GM18519 (cell line): ENCODE measurements around the gene FAM50A.
A peak's percentile ranks its signal among the peaks of the same experiment; 100 is the strongest.

Experiments
- ATAC-seq: cut with Tn5 transposase; IDR thresholded peaks from one replicate; pipeline ENCODE4 v1.9.1; 2021; ENCODE audit warnings: mild to moderate bottlenecking, moderate library complexity; ENCODE audit not compliant: unreplicated experiment, low FRiP score

FAM50A gene

DNA sequence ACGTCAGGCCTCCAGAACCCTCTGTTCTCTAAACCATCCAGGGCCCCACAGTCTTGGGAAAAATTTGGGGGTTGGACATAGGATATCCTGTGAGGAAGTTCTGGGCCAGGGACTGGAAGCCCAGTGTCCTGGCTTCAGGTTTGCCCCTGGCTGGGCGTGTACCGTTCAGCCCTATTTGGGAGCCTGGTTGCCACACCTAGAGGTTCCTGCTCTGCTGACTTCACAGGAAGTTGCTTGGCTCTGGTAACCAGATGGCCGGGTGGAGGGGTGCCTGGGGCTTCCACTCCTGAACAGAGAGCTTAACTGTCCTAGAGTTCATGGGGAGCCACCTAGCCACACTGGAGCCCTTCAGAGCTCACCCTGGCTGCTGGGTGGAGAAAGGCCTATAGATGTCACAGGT is 31.5 kb upstream of the FAM50A start:
- ATAC-seq, result no peak

DNA sequence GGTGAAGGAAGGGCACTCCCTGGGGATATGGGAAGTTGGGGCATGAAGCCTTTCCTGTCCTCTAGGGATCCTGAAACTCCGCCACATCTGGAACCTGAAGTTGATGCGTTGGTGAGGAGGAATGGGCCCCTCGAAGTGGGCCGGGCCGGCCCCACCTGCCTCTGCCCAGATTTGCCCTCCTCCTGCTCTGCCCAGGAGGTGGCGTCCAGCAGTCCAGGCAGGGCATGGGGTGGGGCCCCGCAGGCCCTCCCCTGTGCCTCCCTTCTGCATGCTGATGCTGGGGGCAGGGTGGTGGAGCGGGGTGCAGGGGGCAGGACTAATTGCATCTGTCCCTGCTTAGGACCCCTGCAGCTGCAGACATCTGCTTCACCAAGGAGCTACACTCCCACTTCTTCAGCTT is 30.8 kb upstream of the FAM50A start:
- ATAC-seq, result no peak

DNA sequence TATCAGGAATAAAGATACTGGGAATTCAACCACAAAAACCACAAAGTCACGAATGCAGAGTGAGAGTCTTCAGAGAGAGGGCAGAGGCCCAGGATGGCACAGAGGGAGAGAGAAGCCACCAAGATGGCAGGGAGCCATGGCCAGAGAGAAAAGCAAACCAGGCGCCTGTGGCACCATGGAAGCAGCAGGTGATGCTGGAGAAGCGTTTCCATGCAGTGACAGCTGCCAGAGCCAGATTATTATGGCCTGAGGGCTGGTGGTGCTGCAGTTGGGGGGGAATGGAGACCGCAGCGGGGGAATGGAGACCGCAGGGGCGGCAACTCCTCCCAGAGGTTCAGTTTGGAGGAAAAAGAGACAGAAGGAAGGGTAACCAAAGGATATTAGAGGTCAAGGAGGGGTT is 26.8 kb upstream of the FAM50A start:
- no peak for ATAC-seq

DNA sequence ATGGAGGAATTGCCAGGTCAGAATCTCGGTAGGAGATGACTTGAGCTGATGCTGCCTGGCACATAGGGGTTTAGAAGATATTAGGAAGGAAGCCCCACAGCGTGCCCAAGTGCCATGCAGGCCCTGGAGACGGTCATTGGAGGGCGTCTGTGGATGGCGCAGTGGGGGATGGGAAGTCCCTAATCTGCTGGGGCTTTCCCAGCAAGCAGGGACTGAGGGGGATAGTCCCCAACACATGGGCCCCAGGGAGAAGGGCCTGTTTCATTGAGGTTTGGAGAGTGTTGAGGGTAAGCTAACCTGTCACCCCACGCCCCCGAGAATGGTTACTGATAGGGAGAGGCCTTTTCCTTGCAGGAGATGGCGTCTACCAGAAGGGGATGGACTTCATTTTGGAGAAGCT is 24.8 kb upstream of the FAM50A start:
- no peak for ATAC-seq

DNA sequence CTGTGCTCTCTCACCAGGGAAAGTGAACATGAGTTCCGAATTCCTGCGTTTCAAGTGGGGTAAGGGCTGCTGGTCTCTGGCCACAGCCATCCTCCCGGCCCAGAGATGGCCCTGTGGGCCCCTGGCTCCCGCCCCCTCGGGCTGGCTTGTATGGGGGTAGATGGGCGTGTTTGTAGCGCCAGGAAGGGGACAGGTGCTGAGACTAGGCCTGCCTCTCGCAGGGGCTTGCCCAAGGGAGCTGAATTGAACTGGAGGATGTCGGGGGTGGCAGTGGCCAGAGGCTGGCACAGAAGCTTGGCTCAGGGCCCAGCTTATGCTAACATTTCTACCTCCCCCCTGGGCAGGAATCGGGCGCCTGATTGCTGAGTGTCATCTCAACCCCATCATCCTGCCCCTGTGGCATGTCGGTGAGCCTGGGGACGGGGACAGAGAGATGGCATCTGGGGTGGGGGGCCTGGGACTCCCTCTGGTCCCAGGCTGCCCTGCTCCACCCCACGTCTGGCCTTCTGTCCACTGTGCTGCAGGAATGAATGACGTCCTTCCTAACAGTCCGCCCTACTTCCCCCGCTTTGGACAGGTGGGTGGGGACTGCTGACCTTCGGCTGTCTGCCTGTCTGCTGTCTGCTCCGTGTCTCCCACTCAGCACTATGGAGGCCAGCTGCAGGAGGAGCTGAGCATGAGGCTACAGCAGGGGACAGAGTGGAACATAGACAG is 24.1 kb upstream of the FAM50A start:
- ATAC-seq, result no peak

DNA sequence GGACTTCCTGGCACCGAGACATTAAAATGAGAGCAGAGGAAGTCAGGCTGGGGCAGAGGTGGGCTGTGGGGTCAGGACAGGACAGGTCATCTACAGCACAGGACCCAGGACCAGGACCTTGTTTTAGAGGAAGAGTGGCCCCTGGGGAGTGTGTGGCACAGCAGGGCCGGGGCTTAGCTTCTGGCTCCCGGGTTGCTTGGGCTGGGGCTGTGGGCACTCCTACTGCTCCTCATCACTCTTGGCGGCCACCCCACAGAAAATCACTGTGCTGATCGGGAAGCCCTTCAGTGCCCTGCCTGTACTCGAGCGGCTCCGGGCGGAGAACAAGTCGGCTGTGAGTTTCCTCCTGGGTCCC is 23.6 kb upstream of the FAM50A start:
- no peak for ATAC-seq

DNA sequence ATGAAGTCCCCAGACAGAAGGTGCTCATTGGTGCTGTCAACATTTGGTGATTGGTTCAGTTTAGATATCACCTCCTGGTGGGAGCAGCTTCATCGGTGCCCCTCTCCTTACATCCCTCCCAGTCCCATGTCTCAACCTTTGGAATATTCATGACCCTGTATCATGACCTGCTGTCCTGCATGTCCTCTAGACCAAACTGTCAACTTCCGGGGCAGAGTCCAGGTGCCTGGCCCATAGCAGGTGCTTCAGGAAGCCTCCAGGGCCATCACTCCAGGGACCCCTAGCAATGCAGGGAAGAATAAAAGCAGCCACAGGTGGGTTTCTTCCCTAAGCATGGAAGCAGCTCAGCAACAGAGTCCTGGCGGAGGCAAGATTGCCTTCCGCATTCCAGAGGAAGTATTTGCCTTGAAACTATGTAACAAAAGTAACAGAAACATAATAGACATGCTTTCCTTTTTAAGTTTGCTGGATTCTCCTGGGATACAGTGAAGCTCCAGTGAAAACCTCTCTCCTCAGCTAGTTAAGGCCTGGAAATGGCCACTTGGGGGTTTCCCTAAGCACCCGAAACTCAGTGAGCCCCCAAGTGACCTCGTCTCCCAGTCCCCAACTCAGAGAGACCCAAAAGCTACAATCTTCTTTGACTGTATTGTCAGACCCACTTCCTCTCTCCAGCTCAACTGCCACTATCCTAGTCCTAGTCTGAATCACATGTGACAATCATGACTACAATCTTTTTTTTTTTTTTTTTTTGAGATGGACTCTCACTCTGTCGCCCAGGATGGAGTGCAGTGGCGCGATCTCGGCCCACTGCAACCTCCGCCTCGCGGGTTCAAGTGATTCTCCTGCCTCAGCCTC is 16.8 kb upstream of the FAM50A start:
- no peak for ATAC-seq

DNA sequence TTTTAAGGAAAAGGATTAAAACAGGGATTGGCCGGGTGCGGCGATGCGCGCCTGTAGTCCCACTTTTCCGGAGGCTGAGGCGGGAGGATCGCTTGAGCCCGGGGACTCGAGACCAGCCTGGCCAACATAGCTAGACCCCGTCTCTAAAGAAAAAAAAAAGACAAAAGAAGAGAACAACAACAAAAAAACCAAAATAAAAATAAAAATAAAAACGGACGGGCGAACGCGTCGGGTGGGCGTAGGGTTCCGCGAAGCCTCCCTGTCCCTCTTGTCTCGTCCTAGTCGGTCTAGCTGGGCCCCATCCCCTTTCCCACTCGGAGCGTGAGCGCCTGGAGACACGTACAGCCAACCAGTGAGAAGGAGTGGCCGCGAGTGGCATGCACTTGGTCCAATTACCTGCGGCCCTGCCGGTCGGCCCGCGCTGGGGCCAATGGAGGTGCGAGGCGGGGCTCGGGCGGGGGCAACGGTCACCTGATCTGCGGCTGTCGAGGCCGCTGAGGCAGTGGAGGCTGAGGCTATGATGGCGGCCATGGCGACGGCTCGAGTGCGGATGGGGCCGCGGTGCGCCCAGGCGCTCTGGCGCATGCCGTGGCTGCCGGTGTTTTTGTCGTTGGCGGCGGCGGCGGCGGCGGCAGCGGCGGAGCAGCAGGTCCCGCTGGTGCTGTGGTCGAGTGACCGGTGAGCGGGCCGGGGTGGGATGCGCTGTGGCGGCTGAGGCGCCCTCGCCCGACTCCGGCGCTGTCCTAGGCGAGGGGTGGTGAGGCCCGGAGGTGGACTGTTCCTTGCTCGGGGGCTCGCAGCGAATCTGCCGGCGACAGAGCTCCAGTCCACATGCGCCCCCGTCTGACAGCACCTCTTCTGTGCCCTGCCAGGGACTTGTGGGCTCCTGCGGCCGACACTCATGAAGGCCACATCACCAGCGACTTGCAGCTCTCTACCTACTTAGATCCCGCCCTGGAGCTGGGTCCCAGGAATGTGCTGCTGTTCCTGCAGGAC is 15.5 kb upstream of the FAM50A start, which contains the start of gene ATP6AP1:
Gene ATP6AP1 (plus strand): TSS at position 502 of the 996 bp plus-strand sequence. CDS start 16 bp downstream, at position 518.
- ATAC-seq, result peak; percentile 85

DNA sequence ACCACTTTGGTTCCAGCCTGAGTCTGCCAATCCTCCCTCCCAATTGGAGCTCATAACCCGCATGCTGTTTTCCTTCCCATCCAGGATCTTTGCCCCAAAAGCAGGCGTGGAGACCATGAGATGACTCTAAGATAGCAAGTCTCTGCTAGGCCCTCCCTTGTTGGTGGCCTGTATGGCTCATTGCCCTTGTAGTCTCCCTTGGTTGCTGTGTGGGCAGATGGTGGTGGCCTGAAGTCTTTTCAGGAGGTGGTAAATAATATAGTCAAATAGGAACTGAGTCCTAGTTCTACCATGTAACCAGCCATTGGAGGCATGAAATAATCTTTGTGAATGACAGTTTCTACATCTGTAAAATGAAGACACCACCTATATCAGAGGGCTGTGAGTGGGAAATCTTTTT is 14.2 kb upstream of the FAM50A start:
- no peak for ATAC-seq

DNA sequence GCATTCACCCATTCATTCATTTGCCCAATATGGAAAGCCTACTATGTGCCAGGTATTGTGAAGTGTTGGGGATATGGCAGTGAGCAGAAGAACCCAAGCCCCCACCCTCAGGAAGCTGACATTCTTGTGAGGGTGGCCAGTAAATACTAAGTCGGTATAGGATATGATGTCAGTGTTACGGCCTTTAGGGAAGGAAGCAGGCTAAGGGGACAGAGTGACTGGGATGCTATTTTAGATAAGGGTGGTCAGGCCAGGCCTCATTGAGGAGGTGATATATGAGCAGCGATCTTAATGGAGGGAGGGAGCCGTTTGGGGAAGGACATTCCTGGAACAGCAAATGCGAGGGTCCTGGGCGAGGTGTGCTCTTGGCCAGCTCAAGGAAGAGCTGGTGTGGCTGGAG is 13.5 kb upstream of the FAM50A start:
- ATAC-seq, result no peak

DNA sequence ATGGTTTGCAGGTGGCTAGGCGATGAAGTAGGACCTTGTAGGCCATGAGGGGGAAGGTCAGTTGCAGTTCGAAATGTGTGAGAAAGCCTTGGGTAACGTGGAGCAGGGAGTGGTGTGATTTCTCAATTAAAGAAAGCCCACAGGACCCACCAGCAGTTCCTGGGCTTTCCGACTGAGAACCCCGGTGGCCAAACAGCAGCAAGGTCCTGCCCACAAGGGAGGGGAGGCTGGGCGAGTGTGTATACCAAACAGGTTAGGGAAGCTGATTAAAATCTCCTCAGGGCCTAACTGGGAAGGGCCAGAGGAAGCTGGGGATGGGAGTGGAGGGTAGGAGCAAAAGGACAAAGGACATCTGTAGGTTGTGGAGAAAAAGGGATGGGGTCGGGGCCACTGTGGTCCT is 13.0 kb upstream of the FAM50A start:
- ATAC-seq, result no peak

DNA sequence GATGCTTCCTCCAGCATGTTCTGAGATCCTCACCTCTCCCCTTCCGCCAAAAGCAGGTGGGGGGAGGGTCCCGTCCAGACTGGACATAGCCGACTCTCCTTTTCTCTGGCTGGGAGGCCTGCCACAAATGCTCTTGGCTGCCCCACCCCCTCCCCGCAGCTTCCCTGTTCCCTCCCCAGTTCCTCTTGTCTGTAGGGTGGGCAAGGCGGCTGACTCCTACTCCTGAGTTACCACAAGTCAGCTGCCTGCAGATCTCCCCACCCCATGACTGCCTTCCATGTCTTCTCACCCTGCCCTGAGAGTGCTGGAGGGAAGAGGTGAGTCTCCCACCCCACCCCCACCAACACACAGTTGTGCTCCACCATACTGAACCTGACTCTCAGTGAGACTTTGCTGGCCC is 12.6 kb upstream of the FAM50A start:
- no peak for ATAC-seq

DNA sequence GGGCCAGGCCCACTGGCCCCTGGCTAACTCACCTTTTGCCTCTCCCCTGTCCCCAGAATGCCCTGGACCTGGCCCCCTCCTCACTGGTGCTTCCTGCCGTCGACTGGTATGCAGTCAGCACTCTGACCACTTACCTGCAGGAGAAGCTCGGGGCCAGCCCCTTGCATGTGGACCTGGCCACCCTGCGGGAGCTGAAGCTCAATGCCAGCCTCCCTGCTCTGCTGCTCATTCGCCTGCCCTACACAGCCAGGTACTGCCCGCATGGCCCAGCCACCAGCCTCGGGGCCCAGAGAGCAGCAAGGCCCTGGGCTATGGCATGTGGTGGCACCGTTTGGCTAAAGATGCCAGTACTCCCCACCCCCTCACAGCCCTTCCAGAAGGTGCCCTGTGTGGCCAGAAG is 11.7 kb upstream of the FAM50A start:
- ATAC-seq, result no peak

DNA sequence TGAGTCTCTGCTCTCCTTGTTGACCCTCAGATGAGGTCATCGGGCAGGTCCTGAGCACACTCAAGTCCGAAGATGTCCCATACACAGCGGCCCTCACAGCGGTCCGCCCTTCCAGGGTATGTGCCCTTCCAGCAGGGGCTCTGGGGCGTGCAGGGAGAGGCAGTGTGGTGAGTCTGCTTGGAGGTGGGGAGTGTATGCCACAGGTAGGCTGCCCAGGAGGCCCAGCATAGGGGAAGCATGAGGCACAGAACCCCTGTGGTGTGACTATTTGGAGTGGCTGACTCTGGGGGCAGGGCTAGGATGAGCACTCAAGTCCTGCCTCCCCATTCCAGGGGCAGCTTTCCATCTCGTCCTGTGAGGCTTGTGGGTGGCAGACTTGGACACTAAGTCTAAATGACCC is 10.3 kb upstream of the FAM50A start:
- ATAC-seq, result no peak

DNA sequence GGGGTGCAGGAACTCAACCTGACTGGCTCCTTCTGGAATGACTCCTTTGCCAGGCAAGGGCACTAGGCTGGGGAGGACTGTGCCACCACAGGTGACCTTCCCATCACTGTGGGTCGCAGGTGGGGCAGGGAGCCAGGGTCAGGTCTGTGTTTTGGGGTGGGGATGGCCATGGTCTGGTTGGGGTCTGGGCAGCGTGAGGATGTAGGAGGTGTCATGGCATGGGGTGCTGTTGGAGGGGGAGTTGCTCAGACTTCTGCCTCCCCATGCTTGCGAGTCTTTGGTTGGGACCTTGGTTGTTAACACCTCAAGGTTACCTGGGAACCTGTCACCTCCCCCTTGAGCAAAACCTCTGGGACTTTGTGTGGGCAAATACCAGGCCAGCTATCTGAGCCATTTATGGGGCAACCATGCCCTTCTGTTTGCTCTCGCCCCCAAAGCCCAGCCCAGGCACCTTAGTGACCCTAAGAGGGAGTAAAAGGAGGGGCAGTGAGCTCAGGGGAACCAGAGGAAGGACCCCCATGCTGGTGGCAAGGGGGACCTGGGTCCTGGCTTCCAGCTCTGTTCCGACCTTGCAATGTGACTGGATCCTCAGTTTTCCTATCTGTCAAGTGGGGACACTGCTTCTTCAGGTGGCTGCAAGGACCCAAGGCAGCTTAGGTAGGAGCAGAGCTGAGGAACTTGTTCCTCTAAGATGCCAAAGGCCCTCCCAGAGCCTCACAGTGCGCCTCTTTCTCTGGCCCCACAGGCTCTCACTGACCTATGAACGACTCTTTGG is 9.4 kb upstream of the FAM50A start:
- no peak for ATAC-seq

DNA sequence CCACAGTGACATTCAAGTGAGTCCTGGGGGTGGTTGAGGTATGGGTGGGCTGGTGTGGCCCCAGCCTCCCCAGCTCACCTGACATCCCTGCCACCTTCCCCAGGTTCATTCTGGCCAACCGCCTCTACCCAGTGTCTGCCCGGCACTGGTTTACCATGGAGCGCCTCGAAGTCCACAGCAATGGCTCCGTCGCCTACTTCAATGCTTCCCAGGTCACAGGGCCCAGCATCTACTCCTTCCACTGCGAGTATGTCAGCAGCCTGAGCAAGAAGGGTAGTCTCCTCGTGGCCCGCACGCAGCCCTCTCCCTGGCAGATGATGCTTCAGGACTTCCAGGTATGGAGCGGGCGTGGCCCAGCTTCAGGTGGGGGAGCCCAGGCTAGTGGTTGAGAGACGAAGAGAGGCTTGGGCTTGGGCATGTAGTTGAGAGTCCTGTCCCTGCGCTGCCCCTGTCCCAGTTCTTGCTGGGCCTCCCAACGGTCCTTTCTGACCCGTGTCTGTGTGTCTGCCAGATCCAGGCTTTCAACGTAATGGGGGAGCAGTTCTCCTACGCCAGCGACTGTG is 8.7 kb upstream of the FAM50A start:
- ATAC-seq, result no peak

DNA sequence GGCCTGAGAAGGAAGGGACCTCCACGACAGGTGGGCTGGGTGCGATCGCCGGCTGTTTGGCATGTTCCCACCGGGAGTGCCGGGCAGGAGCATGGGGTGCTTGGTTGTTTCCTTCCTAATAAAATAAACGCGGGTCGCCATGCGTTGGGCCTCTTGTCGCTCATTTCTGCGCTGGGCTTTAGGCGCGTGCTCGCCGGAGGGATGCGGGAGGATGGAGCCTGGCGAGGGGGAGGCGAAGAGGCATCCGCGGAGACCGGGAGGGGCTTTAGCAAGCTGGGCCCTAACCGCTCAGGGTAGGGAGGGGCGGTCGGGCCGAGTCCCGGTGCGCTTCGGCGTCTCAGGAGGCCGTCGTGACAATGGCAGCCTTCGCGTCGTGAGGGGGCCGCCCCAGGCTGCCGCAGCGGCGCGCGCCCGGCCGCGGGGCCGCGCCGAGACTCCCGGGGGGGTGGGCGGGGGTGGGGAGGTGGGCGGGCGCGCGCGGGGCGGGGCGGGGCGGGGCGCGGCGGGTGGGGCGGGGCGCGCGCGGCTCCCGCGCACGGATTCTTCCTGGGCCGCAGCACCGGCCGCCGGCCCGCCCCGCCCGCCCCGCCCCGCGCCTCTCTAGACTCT is 7.5 kb upstream of the FAM50A start:
- ATAC-seq, result no peak

DNA sequence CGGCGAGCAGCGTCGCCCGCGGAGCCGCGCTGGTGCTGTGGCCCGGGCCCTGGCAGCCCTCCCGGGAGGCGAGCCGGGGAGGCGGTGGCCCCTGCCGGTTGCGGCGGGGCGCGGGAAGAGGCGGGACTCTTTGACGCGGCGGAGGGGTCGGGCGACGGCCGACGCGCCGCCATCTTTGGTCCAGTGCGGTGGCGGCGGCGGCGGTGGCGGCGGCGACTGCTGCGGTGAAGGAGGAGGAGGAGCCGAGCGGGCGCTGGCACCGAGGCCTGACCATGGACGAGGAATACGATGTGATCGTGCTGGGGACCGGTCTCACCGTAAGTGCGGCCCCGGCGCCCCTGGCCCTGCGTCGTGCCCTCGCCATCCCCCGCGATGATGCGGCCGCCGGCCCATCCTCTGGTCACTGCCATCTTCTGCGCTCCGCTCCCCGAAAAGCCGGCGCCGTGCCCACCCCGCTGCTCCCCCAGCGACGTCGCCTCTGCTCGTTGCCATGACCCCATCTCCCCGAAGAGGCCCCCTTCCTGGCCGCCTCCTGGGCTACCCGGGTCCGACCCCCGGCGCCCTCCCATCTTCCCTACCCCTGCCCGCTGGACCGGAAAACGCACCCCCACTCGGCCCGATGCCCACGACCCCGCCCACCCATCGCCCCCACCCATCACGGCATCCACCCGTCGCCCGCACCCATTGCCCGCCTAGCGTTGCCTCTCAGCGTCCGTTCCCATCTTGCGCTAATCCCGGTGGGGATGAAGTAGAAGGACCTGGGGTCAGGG is 6.8 kb upstream of the FAM50A start, which contains the start of gene GDI1:
Gene GDI1 (plus strand): TSS at position 172 of the 770 bp plus-strand sequence. CDS start 101 bp downstream, at position 273.
- ATAC-seq, result no peak
